Uterus (tissue), 2 donors: Measurements from ENCODE around the gene KDM1A.

Experiments used
- CTCF ChIP-seq, 4 experiments: fragments of 200-600 bp in 2 of 4; fragments of 450-650 bp in 2 of 4; sonication (generic) in 2 of 4; IDR thresholded peaks; one replicate each; pipeline ENCODE4 v1.5.1; 2016 to 2019; ENCODE audit warnings: antibody characterized with exemption in 4 of 4, mild to moderate bottlenecking in 2 of 4, moderate library complexity in 1 of 4
- POLR2A ChIP-seq, 2 donors: fragments of 450-650 bp; IDR thresholded peaks; one replicate each; pipeline ENCODE4 v1.6.1; 2016; ENCODE audit warnings: antibody characterized with exemption in 2 of 2, mild to moderate bottlenecking in 1 of 2, moderate library complexity in 1 of 2

GRCh38 chr1:23123528-23123927 is 104.3 kb downstream of the KDM1A start:
- TF ChIP-seq CTCF (IDR thresholded peaks at IDR 0.05) = no peak
- TF ChIP-seq POLR2A (IDR thresholded peaks at IDR 0.05) = no peak
